Karpas-422 (cell line): ENCODE measurements around the gene NARF. TPM values are rescaled to one million over a fixed set of nuclear protein-coding genes. Genes with fewer than 3 reads are reported as not detected.
"Not testable (repeated sequence)": the region's sequence is repeated elsewhere in the genome, so short reads cannot be mapped to it uniquely, and the experiment has no call there.

Experiments
- DNase-seq: peaks from one replicate; pipeline ENCODE4 v3.0.0-alpha.2; 2015
- H2AFZ ChIP-seq: fragments of 200-600 bp; sonication (generic); 2 replicates; pipeline ENCODE4 v1.6.1; 2014; ENCODE audit warnings: antibody characterized with exemption, low read length, mixed read lengths
- H3K27ac ChIP-seq: fragments of 200-600 bp; sonication (generic); 2 replicates; pipeline ENCODE4 v1.5.1; 2014; ENCODE audit warnings: mild to moderate bottlenecking, low read length, moderate library complexity
- H3K27me3 ChIP-seq: fragments of 200-600 bp; sonication (generic); 2 replicates; pipeline ENCODE4 v1.6.1; 2014; ENCODE audit warnings: low read length, mixed read lengths
- H3K36me3 ChIP-seq: fragments of 200-600 bp; sonication (generic); 2 replicates; pipeline ENCODE4 v1.6.1; 2014; ENCODE audit warnings: low read length, mixed read lengths; ENCODE audit not compliant: insufficient read depth
- H3K4me1 ChIP-seq: fragments of 200-600 bp; sonication (generic); 2 replicates; pipeline ENCODE4 v1.6.1; 2014; ENCODE audit warnings: mild to moderate bottlenecking, low read length, mixed read lengths
- H3K4me2 ChIP-seq: fragments of 200-600 bp; sonication (generic); 2 replicates; pipeline ENCODE4 v1.6.1; 2014; ENCODE audit warnings: low read length, low read depth, mild to moderate bottlenecking; ENCODE audit not compliant: poor library complexity, severe bottlenecking
- H3K4me3 ChIP-seq: fragments of 200-600 bp; sonication (generic); 2 replicates; pipeline ENCODE4 v1.5.1; 2014; ENCODE audit warnings: mild to moderate bottlenecking, antibody characterized with exemption, low read length, mixed read lengths
- H3K79me2 ChIP-seq: fragments of 200-600 bp; sonication (generic); 2 replicates; pipeline ENCODE4 v1.6.1; 2014; ENCODE audit warnings: mild to moderate bottlenecking, low read length, mixed read lengths
- H3K9ac ChIP-seq: fragments of 200-600 bp; sonication (generic); 2 replicates; pipeline ENCODE4 v1.6.0; 2014; ENCODE audit warnings: low read length
- H3K9me2 ChIP-seq: fragments of 200-600 bp; sonication (generic), shearing (Covaris generic); replicated peaks from 2 replicates; pipeline ENCODE4 v1.6.0; 2014; ENCODE audit warnings: mild to moderate bottlenecking, low read length, moderate library complexity; ENCODE audit not compliant: insufficient read depth
- H3K9me3 ChIP-seq: fragments of 300-700, 200-600 bp; sonication (generic); 2 replicates; pipeline ENCODE4 v1.6.1; 2014; ENCODE audit warnings: low read length, mixed read lengths
- H4K20me1 ChIP-seq: fragments of 200-600 bp; sonication (generic); 2 replicates; pipeline ENCODE4 v1.6.1; 2014; ENCODE audit warnings: mild to moderate bottlenecking, antibody characterized with exemption, low read length, low read depth; ENCODE audit not compliant: insufficient read depth
- small RNA-seq: library from RNA; depleted of rRNA; stranded (forward); fragments of <200 nt; gene quantifications from one replicate; pipeline ENCODE3, GENCODE V24; 2014
- total RNA-seq: library from RNA; depleted of rRNA; stranded (reverse); fragments of >200 nt; shearing (Covaris generic); gene quantifications from 2 replicates; pipeline ENCODE4 v1.2.3, GENCODE V29; 2014; ENCODE audit warnings: low replicate concordance; rRNA removed

The NARF gene
- total RNA-seq, 1 experiment from 2014 or later = 43.3 TPM

- Histone ChIP-seq H3K9ac (no peak overlapping the region), H3K4me1 (no peaks in the 10 kb centered on the region), H4K20me1 (peaks cover 73% of the 10 kb centered on the region), H3K79me2 (peaks cover 43% of the 10 kb centered on the region), H3K36me3 (no peaks in the 10 kb centered on the region), H3K9me3 (no peaks in the 10 kb centered on the region), H2AFZ (no peak overlapping the region), H3K9me2 (no peaks in the 10 kb centered on the region), H3K27me3 (no peaks in the 10 kb centered on the region), H3K4me3 (no peak overlapping the region), H3K4me2 (no peak overlapping the region), H3K27ac (no peak overlapping the region)
- DNase-seq = no peak
These were observed 71.4 kb downstream of the NARF start for GRCh38 chr17:82529914-82530300.

- peaks cover 77% of the 10 kb centered on the region for H4K20me1 ChIP-seq
These were observed 72.9 kb downstream of the NARF start for GRCh38 chr17:82531431-82531881.

GRCh38 chr17:82534401-82534812 lies 75.9 kb downstream of the NARF start:
- Histone ChIP-seq H3K4me2 (no peak overlapping the region), H3K36me3 (no peaks in the 10 kb centered on the region), H3K27me3 (no peaks in the 10 kb centered on the region), H3K9me2 (no peaks in the 10 kb centered on the region), H3K4me1 (peaks cover 16% of the 10 kb centered on the region), H3K9me3 (no peaks in the 10 kb centered on the region), H3K27ac (no peak overlapping the region), H2AFZ (no peak overlapping the region), H4K20me1 (peaks cover 77% of the 10 kb centered on the region), H3K79me2 (peaks cover 32% of the 10 kb centered on the region), H3K4me3 (no peak overlapping the region), H3K9ac (no peak overlapping the region)
- no peak for DNase-seq

More at GRCh38 chr17:82531431-82531881, 72.9 kb downstream of the NARF start:
- no peaks in the 10 kb centered on the region for H3K27me3 ChIP-seq
- H2AFZ ChIP-seq = no peak overlapping the region
- H3K36me3 ChIP-seq = no peaks in the 10 kb centered on the region
- no peak overlapping the region for H3K27ac ChIP-seq
- no peaks in the 10 kb centered on the region for H3K9me3 ChIP-seq
- DNase-seq = no peak
- H3K9me2 ChIP-seq = no peaks in the 10 kb centered on the region
- H3K4me3 ChIP-seq = no peak overlapping the region
- H3K4me2 ChIP-seq = no peak overlapping the region
- peaks cover 2% of the 10 kb centered on the region; the same call in 1 of the 2 replicates for H3K4me1 ChIP-seq
- H3K79me2 ChIP-seq = peaks cover 43% of the 10 kb centered on the region
- no peak overlapping the region for H3K9ac ChIP-seq

- Histone ChIP-seq H3K36me3 (no peaks in the 10 kb centered on the region), H3K9me2 (no peaks in the 10 kb centered on the region), H3K4me1 (peaks cover 27% of the 10 kb centered on the region), H3K9ac (no peak overlapping the region), H3K27me3 (no peaks in the 10 kb centered on the region), H4K20me1 (peaks cover 74% of the 10 kb centered on the region), H3K4me3 (no peak overlapping the region), H2AFZ (no peak overlapping the region), H3K27ac (no peak overlapping the region), H3K79me2 (peaks cover 22% of the 10 kb centered on the region; the same call in 1 of the 2 replicates), H3K4me2 (no peak overlapping the region), H3K9me3 (no peaks in the 10 kb centered on the region)
- DNase-seq = no peak
These were observed 78.1 kb downstream of the NARF start for GRCh38 chr17:82536512-82537201.

GRCh38 chr17:82537228-82537627 lies 78.7 kb downstream of the NARF start:
- Histone ChIP-seq H3K4me1 (peaks cover 27% of the 10 kb centered on the region), H3K79me2 (peaks cover 21% of the 10 kb centered on the region; the same call in 1 of the 2 replicates), H4K20me1 (peaks cover 75% of the 10 kb centered on the region)
- H3K9ac ChIP-seq, H2AFZ ChIP-seq, H3K9me2 ChIP-seq, H3K27ac ChIP-seq, H3K36me3 ChIP-seq, H3K27me3 ChIP-seq, DNase-seq, H3K9me3 ChIP-seq, H3K4me3 ChIP-seq, H3K4me2 ChIP-seq: not testable (repeated sequence)

GRCh38 chr17:82539076-82539475 lies 80.5 kb downstream of the NARF start:
- H3K27me3 ChIP-seq, H3K4me3 ChIP-seq, H3K9ac ChIP-seq, H3K9me2 ChIP-seq, DNase-seq, H3K4me2 ChIP-seq, H3K36me3 ChIP-seq, H2AFZ ChIP-seq, H3K9me3 ChIP-seq, H3K27ac ChIP-seq: not testable (repeated sequence)
- Histone ChIP-seq H4K20me1 (peaks cover 84% of the 10 kb centered on the region), H3K4me1 (peaks cover 28% of the 10 kb centered on the region), H3K79me2 (peaks cover 24% of the 10 kb centered on the region; the same call in 1 of the 2 replicates)

Small RNA genes lying within 50 kb of the gene (small RNA-seq; reads per million reads assigned to genes)
- gene RF00019 = not detected

Other genes starting within 250 kb of the NARF start
- 31.3 and 37.4 TPM in 2 replicates for gene CCDC57, start 245.9 kb upstream of the NARF start, total RNA-seq
- gene SLC16A3, start 229.7 kb upstream of the NARF start, total RNA-seq = 0.67 and 6.0 TPM in 2 replicates
- 27.1 and 30.6 TPM in 2 replicates for gene CSNK1D, start 185.0 kb upstream of the NARF start, total RNA-seq
- gene CD7, start 141.1 kb upstream of the NARF start, total RNA-seq = not detected in 2 replicates
- gene SECTM1, start 125.0 kb upstream of the NARF start, total RNA-seq = 0.72 TPM in 1 of 2 replicates, not detected in the other
- 0.34 and 2.3 TPM in 2 replicates for gene TEX19, start 99.5 kb upstream of the NARF start, total RNA-seq
- not detected in 2 replicates for gene UTS2R, start 87.0 kb upstream of the NARF start, total RNA-seq
- gene HEXD, start 40.4 kb upstream of the NARF start, total RNA-seq = 21.7 and 55.7 TPM in 2 replicates
- gene OGFOD3, start 40.2 kb upstream of the NARF start, total RNA-seq = 14.8 and 17.9 TPM in 2 replicates
- 92.4 and 147 TPM in 2 replicates for gene CYBC1, start 8.0 kb upstream of the NARF start, total RNA-seq
- gene FOXK2, start 61.0 kb downstream of the NARF start, total RNA-seq = 19.7 and 22.4 TPM in 2 replicates
- gene WDR45B, start 189.7 kb downstream of the NARF start, total RNA-seq = 55.8 and 58.9 TPM in 2 replicates
- 1.7 and 1.8 TPM in 2 replicates for gene RAB40B, start 240.0 kb downstream of the NARF start, total RNA-seq